A204.1 (cell line): Measurements from ENCODE around the gene ADGRA3.

ENCODE experiments used
- FAIRE-seq: peaks from 2 replicates; lab custom pipeline; 2012; peaks lifted over from hg19 to GRCh38; lab: Jason Lieb, UNC

ADGRA3 gene

GRCh38 chr4:22515888-22516541 lies at the start of gene ADGRA3:
ADGRA3 (minus strand) TSS chr4:22516066; CDS start chr4:22515784, 282 bp downstream.
- no peak for FAIRE-seq

DNA sequence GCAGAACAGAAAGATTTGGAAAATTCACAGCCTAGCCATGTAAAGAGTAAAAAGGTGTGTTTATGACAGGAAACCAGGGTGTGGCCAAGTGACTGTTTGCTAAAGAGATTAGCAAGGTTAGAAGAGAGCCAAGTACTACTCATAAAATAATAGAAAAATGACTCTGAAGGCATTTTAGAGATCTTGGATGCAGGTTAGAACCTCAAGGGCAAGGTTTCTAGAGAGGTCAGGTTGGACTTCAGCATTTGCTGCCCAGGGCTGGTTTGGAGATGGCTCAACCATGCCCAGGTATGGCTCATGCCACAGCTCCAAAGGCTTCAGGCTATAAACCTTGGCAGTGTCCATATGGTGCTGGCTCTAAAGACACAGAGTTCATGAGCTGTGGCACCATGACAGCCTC lies 40.6 kb upstream of the ADGRA3 start:
- FAIRE-seq = no peak

GRCh38 chr4:22554670-22555069 lies 38.8 kb upstream of the ADGRA3 start:
- no peak for FAIRE-seq

DNA sequence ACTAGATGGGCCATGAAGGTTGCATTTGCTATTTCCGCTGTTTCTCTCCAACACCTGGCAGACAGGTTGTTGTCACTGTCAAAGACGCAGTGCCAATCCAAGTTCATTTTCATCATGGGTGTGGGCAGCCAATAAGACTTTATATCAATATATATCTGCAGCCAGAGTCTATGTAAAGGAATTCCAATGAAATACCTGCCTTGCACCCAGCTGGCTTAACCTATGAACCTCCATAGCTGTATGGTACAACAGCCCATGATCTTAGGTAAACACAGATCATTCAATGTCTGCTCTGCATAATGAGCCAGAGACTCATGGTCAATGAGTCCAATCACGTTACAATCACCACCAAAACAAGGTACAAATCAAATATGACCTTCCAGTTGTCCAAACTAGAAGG lies 37.7 kb upstream of the ADGRA3 start:
- no peak for FAIRE-seq

GRCh38 chr4:22552812-22553211 lies 36.9 kb upstream of the ADGRA3 start:
- FAIRE-seq = no peak

DNA sequence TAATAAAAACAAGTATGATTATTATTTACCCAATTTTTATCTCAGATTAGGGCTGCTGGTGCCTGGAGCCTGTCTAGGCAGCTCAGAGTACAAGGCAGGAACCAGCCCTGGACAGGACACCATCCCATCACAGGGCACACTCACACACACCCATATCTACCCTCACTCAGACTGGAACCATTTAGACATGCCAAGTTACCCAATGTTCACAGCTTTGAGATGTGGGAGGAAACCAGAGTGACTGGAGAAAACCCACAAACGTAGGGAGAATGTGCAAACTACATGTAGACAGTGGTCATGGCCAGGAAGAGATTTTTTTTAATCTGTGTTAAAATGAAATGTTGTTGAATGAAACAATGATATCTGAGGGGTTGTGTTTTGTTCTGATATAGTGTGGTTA lies 35.7 kb upstream of the ADGRA3 start:
- FAIRE-seq = no peak

DNA sequence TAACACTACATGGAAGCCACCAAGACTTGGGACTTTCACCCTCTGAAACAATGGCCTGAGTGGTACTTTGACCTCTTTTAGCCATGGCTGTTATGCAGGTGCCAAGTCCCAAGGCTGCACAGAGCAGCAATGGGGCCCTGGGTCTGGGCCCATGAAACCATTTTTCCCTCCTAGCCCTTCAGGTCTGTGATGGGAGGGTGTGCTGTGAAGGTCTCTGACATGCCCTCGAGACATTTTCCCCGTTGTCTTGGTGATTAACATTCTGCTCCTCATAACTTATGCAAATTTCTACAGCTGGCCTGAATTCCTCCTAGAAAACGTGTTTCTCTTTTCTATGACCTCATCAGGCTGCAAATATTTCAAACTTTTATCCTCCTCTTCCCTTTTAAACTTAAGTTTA lies 30.4 kb upstream of the ADGRA3 start:
- FAIRE-seq = no peak

GRCh38 chr4:22539251-22539650 lies 23.4 kb upstream of the ADGRA3 start:
- no peak for FAIRE-seq

DNA sequence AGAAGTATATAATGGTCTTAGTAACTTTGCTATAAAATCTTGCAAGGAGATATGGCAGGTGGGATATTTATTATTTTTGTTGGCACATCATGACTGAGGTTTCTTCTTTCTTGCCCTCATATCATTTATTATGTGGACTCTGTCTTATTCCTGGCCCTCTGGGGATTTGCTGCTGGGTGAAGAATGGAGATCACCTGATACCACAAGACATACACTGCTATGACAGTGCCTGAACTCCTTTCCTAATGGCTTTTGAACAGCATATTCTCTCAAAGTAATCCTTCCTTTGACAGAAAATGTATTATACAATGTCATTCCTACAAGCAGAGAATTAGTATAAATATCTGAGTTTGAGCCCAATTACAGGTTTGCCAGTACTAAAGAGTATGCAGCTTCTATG lies 22.0 kb upstream of the ADGRA3 start:
- FAIRE-seq = no peak

DNA sequence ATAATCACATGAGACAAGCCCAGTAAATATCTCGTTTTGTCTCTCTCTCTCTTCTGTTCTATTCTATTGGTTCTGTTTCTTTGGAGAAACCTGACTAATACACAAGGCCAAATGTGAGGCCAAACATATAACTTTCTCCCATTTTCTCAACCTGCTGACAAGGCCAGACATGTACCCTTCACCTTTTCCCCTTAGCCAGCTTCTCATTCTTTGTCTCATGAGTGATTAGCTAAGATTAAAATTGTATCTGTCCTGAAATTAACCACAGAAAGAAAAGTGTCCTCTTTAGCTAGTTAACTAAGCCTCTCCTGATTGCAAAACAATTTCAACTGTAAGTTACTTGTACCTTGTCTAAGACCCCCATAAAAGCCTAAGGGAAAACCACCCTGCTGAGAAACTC lies 18.5 kb upstream of the ADGRA3 start:
- FAIRE-seq = no peak

DNA sequence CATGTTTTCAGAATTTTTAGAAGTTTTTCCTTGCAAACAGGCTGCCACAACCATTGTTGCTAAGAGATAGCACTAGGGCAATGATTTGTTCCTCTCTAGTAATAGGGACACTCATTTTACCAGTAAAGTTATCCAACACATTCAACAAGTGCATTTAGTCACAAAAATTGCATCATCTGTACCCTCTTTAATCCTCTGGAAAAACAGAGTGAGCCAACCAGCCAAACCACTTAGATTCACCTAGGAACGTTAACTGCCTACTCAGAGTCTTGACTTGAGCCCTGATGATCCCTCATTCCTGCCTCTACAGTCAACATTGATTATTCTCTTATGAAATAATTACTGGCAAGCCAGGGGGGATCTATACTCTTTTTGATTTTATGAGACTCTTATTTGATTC lies 17.0 kb upstream of the ADGRA3 start:
- FAIRE-seq = no peak

DNA sequence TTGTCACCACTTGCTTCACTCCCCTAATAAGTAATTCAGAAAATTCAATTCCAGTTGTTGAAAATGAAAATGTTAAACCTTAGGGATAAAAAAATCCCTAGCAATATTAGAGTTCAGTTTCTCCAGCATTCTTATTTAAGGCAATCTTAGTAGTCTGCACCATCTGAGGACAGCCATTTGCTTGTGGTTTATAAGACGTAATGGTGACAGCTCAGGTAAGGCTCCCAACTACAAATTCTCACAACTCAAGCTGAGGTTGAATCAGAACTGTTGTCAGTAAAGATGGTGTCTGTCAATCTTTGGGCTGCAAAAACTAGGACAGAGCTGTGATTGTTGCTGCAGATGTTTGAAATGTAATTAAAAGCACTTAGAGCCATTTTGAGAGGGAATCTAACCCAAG lies 16.3 kb upstream of the ADGRA3 start:
- no peak for FAIRE-seq

DNA sequence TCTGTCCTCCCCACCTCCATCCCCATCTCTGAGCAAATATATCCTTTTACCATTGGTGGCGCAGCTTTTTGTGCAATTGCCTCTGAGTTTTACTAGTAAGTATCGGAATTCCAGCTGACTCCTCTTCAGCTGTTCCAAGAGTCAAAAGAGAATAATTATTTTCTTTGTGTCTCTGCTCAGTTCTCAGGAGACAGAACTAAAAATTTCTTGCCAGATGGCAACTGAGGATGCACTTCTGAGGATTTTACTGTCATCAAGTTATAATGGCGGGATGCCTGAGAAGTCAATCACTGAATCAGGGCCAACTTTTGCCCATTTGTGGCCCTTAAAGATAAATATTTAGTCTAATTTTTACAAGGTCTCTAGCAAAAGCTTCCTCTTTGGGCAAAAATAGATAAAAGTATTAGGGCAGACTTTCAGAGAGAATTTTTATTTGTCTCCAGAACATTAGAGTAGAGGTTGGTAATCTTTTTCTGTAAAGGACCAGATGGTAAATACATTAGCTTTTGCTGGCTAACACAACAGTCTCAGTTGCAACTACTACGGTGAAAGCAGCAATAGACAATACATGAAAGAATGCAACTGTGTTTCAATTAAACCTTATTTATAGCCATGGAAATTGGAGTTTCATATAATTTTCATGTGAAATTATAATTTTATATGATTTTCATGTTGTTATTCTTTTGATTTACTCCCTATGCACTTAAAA lies 15.6 kb upstream of the ADGRA3 start:
- no peak for FAIRE-seq

DNA sequence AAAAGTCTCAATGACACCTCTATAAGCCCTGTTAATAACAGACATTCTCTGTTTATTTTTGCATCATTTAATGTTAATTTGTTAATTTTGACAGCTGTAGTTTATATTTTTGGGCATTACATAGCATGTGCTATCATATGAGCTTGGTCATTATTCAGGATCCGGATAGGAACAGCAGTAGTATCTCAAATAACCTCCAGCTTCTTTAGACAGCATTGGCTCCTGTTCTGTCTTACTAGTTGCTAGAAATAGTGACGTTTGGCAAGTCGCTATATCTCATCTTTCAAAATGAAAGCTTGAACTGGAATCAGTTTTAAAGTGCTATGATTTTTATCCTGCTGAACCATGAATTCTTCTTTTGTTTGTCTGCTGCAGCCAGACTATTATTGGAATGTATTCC lies 9.0 kb upstream of the ADGRA3 start:
- FAIRE-seq = no peak

GRCh38 chr4:22522706-22523501 lies 7.0 kb upstream of the ADGRA3 start:
- FAIRE-seq = no peak

DNA sequence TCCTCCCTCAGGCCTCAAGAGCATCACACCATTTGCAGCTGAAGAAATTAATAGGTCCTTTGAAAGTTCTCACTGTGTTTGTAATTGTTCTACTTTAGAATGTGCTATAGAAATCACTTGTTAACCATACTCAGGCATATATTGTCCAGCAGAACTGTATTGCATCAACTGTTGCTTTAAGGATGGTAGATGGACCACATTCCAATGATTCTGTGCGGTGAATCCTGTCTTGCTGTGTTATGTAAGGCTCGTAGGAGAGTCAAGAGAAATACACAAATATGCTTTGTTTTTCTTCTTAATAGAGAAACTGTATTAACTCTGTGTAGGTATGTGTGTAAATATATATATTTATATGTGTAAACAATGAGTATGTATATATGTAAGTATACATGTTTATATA lies 6.3 kb upstream of the ADGRA3 start:
- no peak for FAIRE-seq

DNA sequence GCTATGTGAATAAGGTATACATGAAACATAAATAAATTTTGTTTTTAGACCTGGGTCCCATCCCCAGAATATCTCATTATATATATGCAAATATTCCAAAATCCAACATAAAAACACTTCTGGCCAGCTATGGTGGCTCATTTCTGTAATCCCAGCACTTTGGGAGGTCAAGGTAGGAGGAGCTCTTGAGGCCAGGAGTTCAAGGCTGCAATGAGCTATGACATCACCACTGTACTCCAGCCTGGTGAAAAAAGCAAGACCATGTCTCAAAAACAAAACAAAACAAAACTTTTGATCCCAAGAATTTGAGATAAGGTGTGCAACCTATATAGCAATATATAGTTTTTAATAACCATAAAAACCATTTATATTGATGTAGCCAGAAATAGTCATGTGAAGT lies 5.4 kb upstream of the ADGRA3 start:
- FAIRE-seq = no peak

GRCh38 chr4:22515145-22515887 lies 550 bp downstream of the ADGRA3 start:
- no peak for FAIRE-seq

- no peak for FAIRE-seq
Measured at GRCh38 chr4:22514481-22514880, 1.4 kb downstream of the ADGRA3 start.

GRCh38 chr4:22514001-22514400 lies 1.9 kb downstream of the ADGRA3 start:
- FAIRE-seq = no peak

GRCh38 chr4:22512306-22512705 lies 3.6 kb downstream of the ADGRA3 start:
- FAIRE-seq = no peak

GRCh38 chr4:22510750-22511149 lies 5.1 kb downstream of the ADGRA3 start:
- no peak for FAIRE-seq

GRCh38 chr4:22508376-22508775 lies 7.5 kb downstream of the ADGRA3 start:
- no peak for FAIRE-seq
